GM12878 (cell line): ENCODE data around the gene SLC38A3.

Experiments used
- ATF7 ChIP-seq: fragments of 450-650 bp; IDR thresholded peaks from 2 replicates; pipeline ENCODE4 v1.6.1; 2016; ENCODE audit warnings: low read depth, mild to moderate bottlenecking
- CBX3 ChIP-seq: fragments of 200-600 bp; sonication (generic); IDR thresholded peaks from 2 replicates; pipeline ENCODE4 v1.6.1; 2016; ENCODE audit warnings: low read depth, borderline replicate concordance
- FOS ChIP-seq: IDR thresholded peaks from 3 replicates; pipeline ENCODE4 v1.6.1; 2011; ENCODE audit warnings: borderline replicate concordance; ENCODE audit not compliant: insufficient read length; ENCODE audit errors: extremely low read depth
- JUNB ChIP-seq: IDR thresholded peaks from 2 replicates; pipeline ENCODE4 v1.6.1; 2016; ENCODE audit warnings: antibody characterized with exemption, mild to moderate bottlenecking
- TF ChIP-seq, protein P1 (sequence below), 3 experiments: IDR thresholded peaks in 2 of 3; conservative IDR thresholded peaks in 1 of 3; 2 replicates each; pipeline ENCODE4 v1.5.1; 2011; ENCODE audit warnings: low read depth in 3 of 3, low read length in 3 of 3, mild to moderate bottlenecking in 3 of 3, control low read depth in 2 of 3, moderate library complexity in 2 of 3, inconsistent platforms in 1 of 3, mixed read lengths in 1 of 3; ENCODE audit not compliant: control insufficient read depth in 2 of 3, insufficient read depth in 1 of 3; ENCODE audit errors: extremely low read depth in 1 of 3

- TF ChIP-seq, protein P1, sequence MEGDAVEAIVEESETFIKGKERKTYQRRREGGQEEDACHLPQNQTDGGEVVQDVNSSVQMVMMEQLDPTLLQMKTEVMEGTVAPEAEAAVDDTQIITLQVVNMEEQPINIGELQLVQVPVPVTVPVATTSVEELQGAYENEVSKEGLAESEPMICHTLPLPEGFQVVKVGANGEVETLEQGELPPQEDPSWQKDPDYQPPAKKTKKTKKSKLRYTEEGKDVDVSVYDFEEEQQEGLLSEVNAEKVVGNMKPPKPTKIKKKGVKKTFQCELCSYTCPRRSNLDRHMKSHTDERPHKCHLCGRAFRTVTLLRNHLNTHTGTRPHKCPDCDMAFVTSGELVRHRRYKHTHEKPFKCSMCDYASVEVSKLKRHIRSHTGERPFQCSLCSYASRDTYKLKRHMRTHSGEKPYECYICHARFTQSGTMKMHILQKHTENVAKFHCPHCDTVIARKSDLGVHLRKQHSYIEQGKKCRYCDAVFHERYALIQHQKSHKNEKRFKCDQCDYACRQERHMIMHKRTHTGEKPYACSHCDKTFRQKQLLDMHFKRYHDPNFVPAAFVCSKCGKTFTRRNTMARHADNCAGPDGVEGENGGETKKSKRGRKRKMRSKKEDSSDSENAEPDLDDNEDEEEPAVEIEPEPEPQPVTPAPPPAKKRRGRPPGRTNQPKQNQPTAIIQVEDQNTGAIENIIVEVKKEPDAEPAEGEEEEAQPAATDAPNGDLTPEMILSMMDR (IDR thresholded peaks at IDR 0.05 in 2 of 3, conservative IDR thresholded peaks at IDR 0.05 in 1 of 3; ENCODE audit: control insufficient read depth in 2 of 3, extremely low read depth in 1 of 3, insufficient read depth in 1 of 3, low read depth in 3 of 3, low read length in 3 of 3) = no peak
- TF ChIP-seq FOS = no peak
- no peak for TF ChIP-seq CBX3
- TF ChIP-seq JUNB = no peak
- TF ChIP-seq ATF7 = no peak
Measured at GRCh38 chr3:50217681-50218080, 12.6 kb downstream of the SLC38A3 start.
